Measurements from ENCODE around the gene HMMR.
"Not testable (repeated sequence)": the region's sequence is repeated elsewhere in the genome, so short reads cannot be mapped to it uniquely, and the experiment has no call there.

The HMMR gene

DNA sequence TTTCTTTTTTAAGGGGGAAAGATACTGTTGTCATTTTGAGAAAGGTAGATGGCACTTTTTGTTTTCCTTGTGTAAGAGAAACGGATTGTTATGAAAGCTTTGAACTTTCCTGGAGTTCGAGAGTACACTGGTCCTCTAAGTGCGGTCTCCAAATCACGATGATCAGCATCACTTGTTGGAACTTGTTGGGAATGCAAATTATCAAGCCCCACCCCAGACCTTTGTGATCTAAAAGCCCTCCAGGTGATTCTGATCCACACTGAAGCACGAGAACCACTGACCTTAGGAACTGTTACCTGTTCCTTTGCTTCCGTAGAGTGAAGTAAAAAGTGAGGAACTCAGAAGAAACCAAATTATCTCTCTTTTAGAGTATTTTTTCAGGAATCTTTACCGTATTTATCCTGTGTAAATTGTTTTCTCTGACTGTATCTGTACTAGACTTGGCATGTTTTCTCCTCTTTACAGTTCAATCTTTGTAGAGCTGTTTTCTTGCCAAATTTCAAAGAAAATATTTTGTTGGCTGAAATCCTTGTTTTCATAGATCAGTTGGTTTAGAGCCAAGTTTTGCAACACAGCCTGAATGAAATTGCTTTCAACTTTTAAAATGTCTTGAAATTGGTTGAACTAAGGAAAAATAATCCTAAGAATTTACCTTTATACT is 49.0 kb downstream of the HMMR start:
- DNase-seq = peak; percentile 68

GRCh38 chr5:163512526-163512925 is 52.1 kb downstream of the HMMR start:
- no peak for DNase-seq

DNA sequence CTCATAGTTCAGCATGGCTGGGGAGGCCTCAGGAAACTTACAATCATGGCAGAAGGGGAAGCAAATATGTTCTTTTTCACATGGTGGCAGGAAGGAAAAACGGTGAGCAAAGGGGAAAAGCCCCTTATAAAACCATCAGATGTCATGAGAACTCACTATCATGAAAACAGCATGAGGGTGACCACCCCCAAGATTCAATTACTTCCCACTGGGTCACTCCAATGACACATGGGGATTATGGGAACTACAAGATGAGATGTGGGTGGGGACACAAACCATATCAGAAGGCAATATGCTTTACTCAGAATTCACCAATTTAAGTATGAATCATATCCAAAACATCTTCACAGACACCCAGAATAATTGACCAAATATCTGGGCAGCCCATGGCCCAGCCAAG is 64.7 kb downstream of the HMMR start:
- DNase-seq = no peak

GRCh38 chr5:163529698-163530097 is 69.3 kb downstream of the HMMR start:
- no peak for DNase-seq

DNA sequence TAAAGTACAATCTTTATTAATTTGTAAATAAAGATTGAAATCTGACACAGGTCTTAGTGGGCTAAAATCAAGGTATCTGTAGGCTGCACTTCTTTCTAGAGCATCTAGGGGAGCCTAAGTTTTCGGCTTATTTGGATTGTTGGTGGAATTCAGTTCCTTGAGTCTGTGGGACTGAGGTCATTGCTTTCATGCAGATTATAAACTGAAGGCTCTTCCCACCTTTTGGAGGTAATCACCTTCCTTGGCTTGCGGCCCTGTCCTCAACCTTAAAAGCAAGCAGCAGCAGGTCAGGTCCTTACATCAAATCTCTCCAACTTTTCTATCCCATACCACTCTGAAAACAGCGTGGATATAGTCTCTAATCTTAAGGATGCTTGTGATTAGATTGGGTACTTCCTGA is 70.8 kb downstream of the HMMR start:
- DNase-seq = no peak

- no peak for DNase-seq
Observed at GRCh38 chr5:163532171-163533084, 72.0 kb downstream of the HMMR start.

- DNase-seq = no peak
Observed at GRCh38 chr5:163533223-163533622, 72.8 kb downstream of the HMMR start.

GRCh38 chr5:163534492-163535094 is 74.2 kb downstream of the HMMR start:
- no peak for DNase-seq

GRCh38 chr5:163535290-163535689 is 74.9 kb downstream of the HMMR start:
- DNase-seq = no peak

GRCh38 chr5:163536442-163536841 is 76.0 kb downstream of the HMMR start:
- DNase-seq = not testable (repeated sequence)

DNA sequence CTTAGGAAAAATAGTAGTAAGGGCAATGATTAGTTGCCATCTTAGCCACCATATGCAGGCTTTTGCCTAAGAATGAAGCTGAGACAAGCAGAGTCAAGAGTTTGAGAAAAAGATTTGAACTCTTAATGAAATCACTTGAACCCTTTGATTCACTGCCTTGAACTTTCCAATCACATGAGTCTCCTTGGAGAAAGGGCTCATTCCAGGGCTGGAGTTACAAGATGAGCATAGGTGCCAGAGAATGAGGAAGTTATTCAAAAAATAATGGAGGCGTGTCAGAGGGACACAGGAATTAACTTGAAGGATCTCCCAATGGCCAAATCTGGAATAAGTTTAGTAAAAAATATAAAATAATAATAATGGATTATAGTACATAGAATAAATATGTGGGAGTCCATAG is 80.3 kb downstream of the HMMR start:
- DNase-seq = no peak

All from islet precursor cell (in vitro differentiated cells).